Measurements from ENCODE around the gene CCDC157.
A peak's percentile ranks its signal among the peaks of the same experiment; 100 is the strongest.

The CCDC157 gene

GRCh38 chr22:30392661-30393321 is 36.0 kb downstream of the CCDC157 start:
- Histone ChIP-seq H3F3A (ENCODE audit: low read depth) (no peaks in the 10 kb centered on the region), H3K9ac (ENCODE audit: low read depth, low read length, poor library complexity, severe bottlenecking) (no peak overlapping the region), H3K4me2 (ENCODE audit: low read depth, low read length, poor library complexity, severe bottlenecking) (peak overlapping the region; percentile 20), H3K4me1 (ENCODE audit: insufficient read depth, low read length, poor library complexity, severe bottlenecking) (peaks cover 35% of the 10 kb centered on the region), H3K36me3 (ENCODE audit: insufficient read depth, low read length) (no peaks in the 10 kb centered on the region), H3K79me2 (ENCODE audit: insufficient read depth, low read length) (peaks cover 11% of the 10 kb centered on the region), H3K9me2 (replicated peaks; ENCODE audit: low read depth, low read length) (no peaks in the 10 kb centered on the region), H2AFZ (ENCODE audit: low read length) (peak overlapping the region; percentile 65), H4K20me1 (ENCODE audit: insufficient read depth, low read length, poor library complexity, severe bottlenecking) (peaks cover 3% of the 10 kb centered on the region), H3K27me3 (ENCODE audit: insufficient read depth, low read length, poor library complexity, severe bottlenecking) (no peaks in the 10 kb centered on the region), H3K9me3 (ENCODE audit: insufficient read depth, low read depth, low read length) (no peaks in the 10 kb centered on the region), H3K4me3 (ENCODE audit: low read length, poor library complexity, severe bottlenecking) (no peak overlapping the region)
- TF ChIP-seq EZH2phosphoT487 (IDR thresholded peaks at IDR 0.05; ENCODE audit: borderline replicate concordance) (no peak), CTCF (conservative IDR thresholded peaks at IDR 0.05; ENCODE audit: low read length) (no peak)

- Histone ChIP-seq H2AFZ (ENCODE audit: low read length) (no peak overlapping the region), H3K9me2 (replicated peaks; ENCODE audit: low read depth, low read length) (no peaks in the 10 kb centered on the region), H3K9ac (ENCODE audit: low read depth, low read length, poor library complexity, severe bottlenecking) (no peak overlapping the region), H3K4me3 (ENCODE audit: low read length, poor library complexity, severe bottlenecking) (no peak overlapping the region), H3K27me3 (ENCODE audit: insufficient read depth, low read length, poor library complexity, severe bottlenecking) (no peaks in the 10 kb centered on the region), H3K79me2 (ENCODE audit: insufficient read depth, low read length) (peaks cover 16% of the 10 kb centered on the region), H3K9me3 (ENCODE audit: insufficient read depth, low read depth, low read length) (no peaks in the 10 kb centered on the region), H3K4me2 (ENCODE audit: low read depth, low read length, poor library complexity, severe bottlenecking) (peak overlapping the region; percentile 20), H3K4me1 (ENCODE audit: insufficient read depth, low read length, poor library complexity, severe bottlenecking) (peaks cover 40% of the 10 kb centered on the region), H4K20me1 (ENCODE audit: insufficient read depth, low read length, poor library complexity, severe bottlenecking) (peaks cover 7% of the 10 kb centered on the region), H3K36me3 (ENCODE audit: insufficient read depth, low read length) (no peaks in the 10 kb centered on the region), H3F3A (ENCODE audit: low read depth) (no peaks in the 10 kb centered on the region)
- TF ChIP-seq EZH2phosphoT487 (IDR thresholded peaks at IDR 0.05; ENCODE audit: borderline replicate concordance): no peak
- no peak for TF ChIP-seq CTCF (conservative IDR thresholded peaks at IDR 0.05; ENCODE audit: low read length)
Observed at GRCh38 chr22:30393322-30393680, 36.5 kb downstream of the CCDC157 start.

DNA sequence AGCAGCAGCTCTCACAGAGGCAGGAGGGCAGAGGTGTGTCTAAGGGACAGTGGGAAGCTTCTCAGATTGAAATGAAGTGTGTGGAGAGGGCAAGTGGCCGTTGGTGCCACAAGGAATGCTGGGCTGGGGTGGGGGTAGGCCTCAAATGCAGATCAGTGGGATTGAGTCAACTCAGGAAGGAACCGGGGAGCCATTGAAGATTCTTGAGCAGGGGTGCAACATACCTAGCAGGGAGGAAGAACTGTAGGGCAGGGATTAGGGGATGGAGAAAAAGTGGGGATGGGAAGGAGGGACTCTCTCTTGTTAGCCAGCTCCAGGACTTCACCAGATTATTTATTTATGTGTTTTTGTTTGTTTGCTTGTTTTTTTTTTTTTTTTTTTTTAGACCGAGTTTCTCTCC is 37.1 kb downstream of the CCDC157 start:
- Histone ChIP-seq H3K36me3 (ENCODE audit: insufficient read depth, low read length) (no peaks in the 10 kb centered on the region), H3K9ac (ENCODE audit: low read depth, low read length, poor library complexity, severe bottlenecking) (no peak overlapping the region), H2AFZ (ENCODE audit: low read length) (no peak overlapping the region), H3K4me1 (ENCODE audit: insufficient read depth, low read length, poor library complexity, severe bottlenecking) (peaks cover 46% of the 10 kb centered on the region), H3K4me3 (ENCODE audit: low read length, poor library complexity, severe bottlenecking) (no peak overlapping the region), H3K9me2 (replicated peaks; ENCODE audit: low read depth, low read length) (no peaks in the 10 kb centered on the region), H3F3A (ENCODE audit: low read depth) (no peaks in the 10 kb centered on the region), H4K20me1 (ENCODE audit: insufficient read depth, low read length, poor library complexity, severe bottlenecking) (peaks cover 7% of the 10 kb centered on the region), H3K27me3 (ENCODE audit: insufficient read depth, low read length, poor library complexity, severe bottlenecking) (no peaks in the 10 kb centered on the region), H3K4me2 (ENCODE audit: low read depth, low read length, poor library complexity, severe bottlenecking) (no peak overlapping the region), H3K79me2 (ENCODE audit: insufficient read depth, low read length) (peaks cover 22% of the 10 kb centered on the region), H3K9me3 (ENCODE audit: insufficient read depth, low read depth, low read length) (no peaks in the 10 kb centered on the region)
- TF ChIP-seq CTCF (conservative IDR thresholded peaks at IDR 0.05; ENCODE audit: low read length) (no peak), EZH2phosphoT487 (IDR thresholded peaks at IDR 0.05; ENCODE audit: borderline replicate concordance) (no peak)

Measured in Loucy (cell line).